HepG2 (cell line): ENCODE results near the gene CASTOR1. TPM values are rescaled to one million over a fixed set of nuclear protein-coding genes. Genes with fewer than 3 reads are reported as not detected.

Source experiments
- AGO2 ChIP-seq: fragments of 200-400 bp; formaldehyde crosslinking; optimal IDR thresholded peaks from 2 replicates; pipeline ENCODE3; 2017; ENCODE audit warnings: mild to moderate bottlenecking, low read depth, low read length, moderate library complexity
- CTCF ChIP-seq: sonication (generic); formaldehyde crosslinking; IDR thresholded peaks from 2 replicates; pipeline ENCODE4 v1.5.0; 2020; ENCODE audit warnings: mild to moderate bottlenecking, missing genetic modification reagents, moderate library complexity
- GABPA ChIP-seq, 2 experiments: IDR thresholded peaks; 2 replicates each; pipeline ENCODE4 v1.6.1; 2011 to 2016; ENCODE audit warnings: low read depth in 2 of 2, low read length in 1 of 2, missing biosample characterization in 1 of 2, missing genetic modification characterization in 1 of 2
- IRX3 ChIP-seq: sonication (generic); formaldehyde crosslinking; IDR thresholded peaks from 2 replicates; pipeline ENCODE4 v1.8.1; 2023; ENCODE audit warnings: mild to moderate bottlenecking, low read depth, missing genetic modification reagents, borderline replicate concordance
- ISX ChIP-seq: sonication (generic); formaldehyde crosslinking; conservative IDR thresholded peaks from 2 replicates; pipeline ENCODE4 v1.5.0; 2020; ENCODE audit warnings: missing genetic modification reagents
- KDM2A ChIP-seq: sonication (generic); formaldehyde crosslinking; IDR thresholded peaks from 2 replicates; pipeline ENCODE4 v1.4.0; 2020; ENCODE audit warnings: low read depth, missing genetic modification reagents, borderline replicate concordance
- PHF8 ChIP-seq: sonication (generic); formaldehyde crosslinking; IDR thresholded peaks from 2 replicates; pipeline ENCODE4 v1.5.0; 2020; ENCODE audit warnings: missing genetic modification reagents
- POLR2G ChIP-seq: fragments of 200-400 bp; formaldehyde crosslinking; IDR thresholded peaks from 2 replicates; pipeline ENCODE4 v1.6.1; 2018; ENCODE audit warnings: mild to moderate bottlenecking, low read depth, low read length, moderate library complexity
- SKI ChIP-seq: fragments of 450-650 bp; IDR thresholded peaks from one replicate; pipeline ENCODE4 v1.6.1; 2018; ENCODE audit warnings: mild to moderate bottlenecking; ENCODE audit not compliant: partially characterized antibody
- SMAD1 ChIP-seq: sonication (generic); formaldehyde crosslinking; IDR thresholded peaks from 2 replicates; pipeline ENCODE4 v1.4.0; 2020; ENCODE audit warnings: missing genetic modification reagents, low read depth, mild to moderate bottlenecking, borderline replicate concordance
- SMAD3 ChIP-seq: sonication (generic); formaldehyde crosslinking; IDR thresholded peaks from 2 replicates; pipeline ENCODE4 v1.4.0; 2020; ENCODE audit warnings: missing genetic modification reagents
- TRIM24 ChIP-seq: sonication (generic); formaldehyde crosslinking; IDR thresholded peaks from 2 replicates; pipeline ENCODE4 v1.8.0; 2022; ENCODE audit warnings: mild to moderate bottlenecking, missing genetic modification reagents
- ZFP1 ChIP-seq: IDR thresholded peaks from 2 replicates; pipeline ENCODE4 v1.6.1; 2016
- ZIK1 ChIP-seq: sonication (generic); formaldehyde crosslinking; IDR thresholded peaks from 2 replicates; pipeline ENCODE4 v1.5.0; 2020; ENCODE audit warnings: mild to moderate bottlenecking, low read depth, missing genetic modification reagents, borderline replicate concordance
- ZNF552 ChIP-seq: sonication (generic); formaldehyde crosslinking; IDR thresholded peaks from 2 replicates; pipeline ENCODE4 v1.9.0; 2022; ENCODE audit warnings: missing genetic modification reagents, mild to moderate bottlenecking, borderline replicate concordance
- ZSCAN20 ChIP-seq: sonication (generic); formaldehyde crosslinking; IDR thresholded peaks from 2 replicates; pipeline ENCODE4 v1.4.0; 2020; ENCODE audit warnings: missing genetic modification reagents, mild to moderate bottlenecking, borderline replicate concordance
- polyA plus RNA-seq, 8 experiments: library from polyadenylated mRNA; depleted of rRNA in 3 of 8; stranded (reverse) in 7 of 8; unstranded in 1 of 8; fragments of >200 nt; fragmentation: Illumina TruSeq in 4 of 8; extraction: Trizol in 4 of 8; gene quantifications; 2 replicates each; pipeline versions ENCODE4 v1.2.1 to v1.2.3, GENCODE V29; 2011 to 2016; ENCODE audit warnings: low read depth in 4 of 8, missing spikeins in 1 of 8, mixed read lengths in 1 of 8; ENCODE audit not compliant: insufficient read depth in 1 of 8
- total RNA-seq, 5 experiments: library from RNA; depleted of rRNA; stranded (reverse); fragments of >200 nt; fragmentation: Illumina TruSeq; extraction: Trizol; gene quantifications; 2 replicates each; pipeline ENCODE4 v1.2.3, GENCODE V29; 2016; ENCODE audit warnings: low read depth in 1 of 5
- TF ChIP-seq, protein P1 (sequence below): sonication (generic); formaldehyde crosslinking; IDR thresholded peaks from 2 replicates; pipeline ENCODE4 v1.4.0; 2020; ENCODE audit warnings: missing genetic modification reagents, borderline replicate concordance
- TF ChIP-seq, protein P2 (sequence below): sonication (generic); formaldehyde crosslinking; IDR thresholded peaks from 2 replicates; pipeline ENCODE4 v1.8.0; 2022; ENCODE audit warnings: mild to moderate bottlenecking, missing genetic modification reagents; ENCODE audit not compliant: insufficient replicate concordance
- TF ChIP-seq, protein P3 (sequence below): sonication (generic); formaldehyde crosslinking; IDR thresholded peaks from 2 replicates; pipeline ENCODE4 v1.4.0; 2020; ENCODE audit warnings: missing genetic modification reagents

The CASTOR1 gene
- total and polyA plus RNA-seq, 2 of the 13 experiments (the other 11 are each of a cell fraction or from before 2014, with no cell fraction given), result 2.6 to 4.4 TPM

- TF ChIP-seq ZNF552 (CRISPR knock-in tag) (0 out of 2 replicates have a peak, but pooled peaks have one; percentile 29), PHF8 (peak; percentile 67), ISX (CRISPR knock-in tag) (no peak), ZIK1 (CRISPR knock-in tag) (no peak; the same call in 1 of the 2 replicates), ZSCAN20 (CRISPR knock-in tag) (0 out of 2 replicates have a peak, but pooled peaks have one; percentile 7), ZFP1 (CRISPR knock-in tag) (no peak), AGO2 (no peak), SMAD3 (CRISPR knock-in tag) (no peak), TRIM24 (CRISPR knock-in tag) (no peak), IRX3 (CRISPR knock-in tag) (no peak), POLR2G (peak; percentile 34; the same call in 1 of the 2 replicates), CTCF (no peak), SKI (peak; percentile 76), SMAD1 (CRISPR knock-in tag) (no peak), GABPA (IDR thresholded peaks at IDR 0.05; ENCODE audit: low read depth, low read length) (no peak), GABPA (CRISPR knock-in tag; IDR thresholded peaks at IDR 0.05; ENCODE audit: low read depth) (no peak), KDM2A (CRISPR knock-in tag) (peak; percentile 26; the same call in 1 of the 2 replicates)
- TF ChIP-seq, protein P1, sequence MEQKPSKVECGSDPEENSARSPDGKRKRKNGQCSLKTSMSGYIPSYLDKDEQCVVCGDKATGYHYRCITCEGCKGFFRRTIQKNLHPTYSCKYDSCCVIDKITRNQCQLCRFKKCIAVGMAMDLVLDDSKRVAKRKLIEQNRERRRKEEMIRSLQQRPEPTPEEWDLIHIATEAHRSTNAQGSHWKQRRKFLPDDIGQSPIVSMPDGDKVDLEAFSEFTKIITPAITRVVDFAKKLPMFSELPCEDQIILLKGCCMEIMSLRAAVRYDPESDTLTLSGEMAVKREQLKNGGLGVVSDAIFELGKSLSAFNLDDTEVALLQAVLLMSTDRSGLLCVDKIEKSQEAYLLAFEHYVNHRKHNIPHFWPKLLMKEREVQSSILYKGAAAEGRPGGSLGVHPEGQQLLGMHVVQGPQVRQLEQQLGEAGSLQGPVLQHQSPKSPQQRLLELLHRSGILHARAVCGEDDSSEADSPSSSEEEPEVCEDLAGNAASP (CRISPR knock-in tag), result 0 out of 2 replicates have a peak, but pooled peaks have one; percentile 24
- TF ChIP-seq, protein P2, sequence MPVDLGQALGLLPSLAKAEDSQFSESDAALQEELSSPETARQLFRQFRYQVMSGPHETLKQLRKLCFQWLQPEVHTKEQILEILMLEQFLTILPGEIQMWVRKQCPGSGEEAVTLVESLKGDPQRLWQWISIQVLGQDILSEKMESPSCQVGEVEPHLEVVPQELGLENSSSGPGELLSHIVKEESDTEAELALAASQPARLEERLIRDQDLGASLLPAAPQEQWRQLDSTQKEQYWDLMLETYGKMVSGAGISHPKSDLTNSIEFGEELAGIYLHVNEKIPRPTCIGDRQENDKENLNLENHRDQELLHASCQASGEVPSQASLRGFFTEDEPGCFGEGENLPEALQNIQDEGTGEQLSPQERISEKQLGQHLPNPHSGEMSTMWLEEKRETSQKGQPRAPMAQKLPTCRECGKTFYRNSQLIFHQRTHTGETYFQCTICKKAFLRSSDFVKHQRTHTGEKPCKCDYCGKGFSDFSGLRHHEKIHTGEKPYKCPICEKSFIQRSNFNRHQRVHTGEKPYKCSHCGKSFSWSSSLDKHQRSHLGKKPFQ (CRISPR knock-in tag), result peak; percentile 69
- TF ChIP-seq, protein P3, sequence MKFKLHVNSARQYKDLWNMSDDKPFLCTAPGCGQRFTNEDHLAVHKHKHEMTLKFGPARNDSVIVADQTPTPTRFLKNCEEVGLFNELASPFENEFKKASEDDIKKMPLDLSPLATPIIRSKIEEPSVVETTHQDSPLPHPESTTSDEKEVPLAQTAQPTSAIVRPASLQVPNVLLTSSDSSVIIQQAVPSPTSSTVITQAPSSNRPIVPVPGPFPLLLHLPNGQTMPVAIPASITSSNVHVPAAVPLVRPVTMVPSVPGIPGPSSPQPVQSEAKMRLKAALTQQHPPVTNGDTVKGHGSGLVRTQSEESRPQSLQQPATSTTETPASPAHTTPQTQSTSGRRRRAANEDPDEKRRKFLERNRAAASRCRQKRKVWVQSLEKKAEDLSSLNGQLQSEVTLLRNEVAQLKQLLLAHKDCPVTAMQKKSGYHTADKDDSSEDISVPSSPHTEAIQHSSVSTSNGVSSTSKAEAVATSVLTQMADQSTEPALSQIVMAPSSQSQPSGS (CRISPR knock-in tag), result no peak; the same call in 1 of the 2 replicates
These were observed at the start of gene CASTOR1 (continued) for GRCh38 chr22:30289141-30289979.
